ENCODE measurements around the gene DLG2. TPM values are rescaled to one million over a fixed set of nuclear protein-coding genes. Genes with fewer than 3 reads are reported as not detected.

DLG2 gene
- total RNA-seq, 2 donors from 2014 or later, result 3.8 to 16.4 TPM

DNA sequence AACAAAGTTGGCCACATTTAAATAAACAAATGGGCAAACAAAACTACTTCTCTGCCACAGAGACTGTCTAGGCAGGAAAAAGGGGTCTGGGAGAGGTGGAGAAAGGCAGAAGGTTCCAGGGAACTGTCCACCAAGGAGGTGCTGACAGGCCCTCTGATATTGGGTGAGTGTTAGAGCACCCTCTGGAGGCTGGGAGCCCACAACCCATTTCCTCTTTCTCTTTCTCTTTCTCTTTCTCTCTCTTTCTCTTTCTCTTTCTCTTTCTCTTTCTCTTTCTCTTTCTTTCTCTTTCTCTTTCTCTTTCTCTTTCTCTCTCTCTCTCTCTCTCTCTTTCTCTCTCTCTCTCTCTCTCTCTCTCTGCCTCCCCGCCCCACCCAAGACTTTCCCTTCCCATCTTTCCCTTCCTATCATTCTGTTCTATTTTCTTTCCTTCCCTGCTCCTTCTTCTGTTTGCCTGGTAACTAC, 912.8 kb downstream of the DLG2 start:
- Histone ChIP-seq H3K36me3 (no peaks in the 10 kb centered on the region), H3K27ac (no peak overlapping the region), H3K4me1 (ENCODE audit: control insufficient read depth in 1 of 2, low read depth in 2 of 2) (no peaks in the 10 kb centered on the region), H3K27me3 (replicated peaks; ENCODE audit: insufficient read depth) (no peaks in the 10 kb centered on the region), H3K9me3 (no peaks in the 10 kb centered on the region), H3K4me3 (no peak overlapping the region)
- ATAC-seq (ENCODE audit: insufficient number of reproducible peaks, low FRiP score, low read depth), result no peak
- no peak for DNase-seq (ENCODE audit: low spot score)
- TF ChIP-seq CTCF (IDR thresholded peaks at IDR 0.05), result no peak

DNA sequence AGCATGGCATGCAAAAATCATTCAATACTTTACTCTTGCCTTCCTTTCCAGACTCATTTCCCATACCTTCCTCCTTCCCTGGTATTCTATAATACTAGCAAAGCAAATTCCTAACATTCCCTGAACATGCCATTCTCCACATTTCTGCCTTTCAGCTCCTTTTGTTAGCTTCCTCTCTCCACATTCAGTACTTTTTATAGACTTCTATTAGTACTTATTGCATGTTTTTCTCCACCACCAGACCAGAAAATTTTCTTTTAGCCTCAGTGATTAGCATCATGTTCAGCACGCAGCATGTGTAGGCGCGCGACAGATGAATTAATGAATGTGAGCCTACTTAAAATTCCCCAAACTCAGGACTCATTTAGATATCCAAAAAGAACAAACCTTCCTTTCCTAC, 935.3 kb downstream of the DLG2 start:
- TF ChIP-seq CTCF (IDR thresholded peaks at IDR 0.05), result no peak
- H3K36me3 ChIP-seq, result no peaks in the 10 kb centered on the region
- no peak overlapping the region for H3K4me3 ChIP-seq
- H3K27me3 ChIP-seq (replicated peaks; ENCODE audit: insufficient read depth), result no peaks in the 10 kb centered on the region
- no peaks in the 10 kb centered on the region for H3K9me3 ChIP-seq
- DNase-seq (ENCODE audit: low spot score), result no peak
- ATAC-seq (ENCODE audit: insufficient number of reproducible peaks, low FRiP score, low read depth), result no peak
- H3K27ac ChIP-seq, result no peak overlapping the region
- no peaks in the 10 kb centered on the region for H3K4me1 ChIP-seq (ENCODE audit: control insufficient read depth in 1 of 2, low read depth in 2 of 2)

GRCh38 chr11:84687433-84687832, 939.7 kb downstream of the DLG2 start:
- ATAC-seq (ENCODE audit: insufficient number of reproducible peaks, low FRiP score, low read depth) (no peak), DNase-seq (ENCODE audit: low spot score) (no peak)
- Histone ChIP-seq H3K27ac (no peak overlapping the region), H3K4me1 (ENCODE audit: control insufficient read depth in 1 of 2, low read depth in 2 of 2) (no peaks in the 10 kb centered on the region), H3K36me3 (no peaks in the 10 kb centered on the region), H3K9me3 (no peaks in the 10 kb centered on the region), H3K27me3 (replicated peaks; ENCODE audit: insufficient read depth) (no peaks in the 10 kb centered on the region), H3K4me3 (no peak overlapping the region)
- TF ChIP-seq CTCF (IDR thresholded peaks at IDR 0.05), result no peak

DNA sequence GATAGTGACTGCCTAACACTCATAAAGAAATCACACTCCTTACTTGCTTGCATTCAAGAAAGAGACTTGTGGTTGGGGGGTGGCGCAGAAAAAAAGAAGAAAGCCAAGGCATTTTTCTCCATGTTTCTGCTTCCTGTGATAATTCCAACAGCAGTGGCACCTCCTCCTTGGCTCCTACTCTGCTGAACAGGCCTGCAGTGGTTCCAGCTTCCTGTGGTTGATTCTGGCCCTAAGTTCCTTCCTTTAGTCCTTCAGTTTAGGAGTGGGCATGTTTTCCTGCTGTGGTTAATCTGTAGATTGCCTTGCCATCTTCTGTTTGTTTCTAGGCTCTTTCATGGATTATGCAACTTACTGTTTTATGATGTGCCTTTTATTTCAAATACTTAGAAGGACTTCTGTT, 940.4 kb downstream of the DLG2 start:
- no peaks in the 10 kb centered on the region for H3K36me3 ChIP-seq
- no peaks in the 10 kb centered on the region for H3K4me1 ChIP-seq (ENCODE audit: control insufficient read depth in 1 of 2, low read depth in 2 of 2)
- H3K4me3 ChIP-seq, result no peak overlapping the region
- TF ChIP-seq CTCF (IDR thresholded peaks at IDR 0.05), result no peak
- H3K27me3 ChIP-seq (replicated peaks; ENCODE audit: insufficient read depth), result no peaks in the 10 kb centered on the region
- DNase-seq (ENCODE audit: low spot score) (no peak), ATAC-seq (ENCODE audit: insufficient number of reproducible peaks, low FRiP score, low read depth) (no peak)
- no peaks in the 10 kb centered on the region for H3K9me3 ChIP-seq
- no peak overlapping the region for H3K27ac ChIP-seq

- Histone ChIP-seq H3K27me3 (replicated peaks; ENCODE audit: insufficient read depth) (no peaks in the 10 kb centered on the region), H3K9me3 (no peaks in the 10 kb centered on the region), H3K36me3 (no peaks in the 10 kb centered on the region), H3K4me3 (no peak overlapping the region), H3K4me1 (ENCODE audit: control insufficient read depth in 1 of 2, low read depth in 2 of 2) (no peaks in the 10 kb centered on the region), H3K27ac (no peak overlapping the region)
- DNase-seq (ENCODE audit: low spot score), result no peak
- no peak for ATAC-seq (ENCODE audit: insufficient number of reproducible peaks, low FRiP score, low read depth)
- TF ChIP-seq CTCF (IDR thresholded peaks at IDR 0.05), result no peak
Measured at GRCh38 chr11:84685976-84686375, 941.2 kb downstream of the DLG2 start.

Data from thoracic aorta (tissue), 2 donors.